Measurements from ENCODE around the gene APLNR. TPM values are rescaled to one million over a fixed set of nuclear protein-coding genes. Genes with fewer than 3 reads are reported as not detected.

APLNR gene
- polyA plus RNA-seq, 3 donors, result 0.34 to 5.9 (median 0.78) TPM

- WGBS, 3 donors, result 42 to 59% (median 52%) methylated on average over 1 of the region's 1 CpG
- H3K27ac ChIP-seq (ENCODE audit: low read depth, low read length), result no peak overlapping the region
Measured at GRCh38 chr11:57192316-57192715, 44.7 kb downstream of the APLNR start.

GRCh38 chr11:57191311-57192219 is 45.5 kb downstream of the APLNR start:
- WGBS, 3 donors, result 59 to 70% (median 63%) methylated on average over 9 of the region's 9 CpGs
- no peak overlapping the region for H3K27ac ChIP-seq (ENCODE audit: low read depth, low read length)

- 91 to 97% (median 97%) methylated on average over 4 of the region's 4 CpGs for WGBS, 3 donors
- H3K27ac ChIP-seq (ENCODE audit: low read depth, low read length), result no peak overlapping the region
Measured at GRCh38 chr11:57190548-57190947, 46.5 kb downstream of the APLNR start.

Other genes starting within 250 kb of the APLNR start
- not detected for gene OR5AK2, start 248.3 kb downstream of the APLNR start, polyA plus RNA-seq
- under 1 TPM in 2 of 3 donors, not detected in 1; 0.10 to 0.18 TPM for gene LRRC55, start 55.3 kb downstream of the APLNR start, polyA plus RNA-seq
- 100 to 1,000 TPM in 2 of 3 donors, 10 to 100 TPM in 1; 69.8 to 237 (median 176) TPM for gene TNKS1BP1, start 87.7 kb upstream of the APLNR start, polyA plus RNA-seq
- gene SSRP1, start 98.6 kb upstream of the APLNR start, polyA plus RNA-seq, result 10 to 100 TPM; 57.0 to 63.0 (median 60.1) TPM
- gene P2RX3, start 101.1 kb upstream of the APLNR start, polyA plus RNA-seq, result under 1 TPM in 1 of 3 donors, not detected in 2; 0.02 TPM
- gene PRG3, start 143.9 kb upstream of the APLNR start, polyA plus RNA-seq, result not detected
- gene PRG2, start 153.4 kb upstream of the APLNR start, polyA plus RNA-seq, result under 1 TPM; 0.13 to 0.79 (median 0.13) TPM
- 10 to 100 TPM in 2 of 3 donors, 1 to 10 TPM in 1; 9.9 to 51.2 (median 40.7) TPM for gene SLC43A3, start 189.9 kb upstream of the APLNR start, polyA plus RNA-seq
- gene RTN4RL2, start 223.3 kb upstream of the APLNR start, polyA plus RNA-seq, result 1 to 10 TPM in 2 of 3 donors, under 1 TPM in 1; 0.56 to 2.1 (median 1.4) TPM